HG02642 (cell line): ENCODE measurements around the gene EFTUD2.
"Not testable (repeated sequence)": the region's sequence is repeated elsewhere in the genome, so short reads cannot be mapped to it uniquely, and the experiment has no call there.

Source experiments
- ATAC-seq: cut with Tn5 transposase; IDR thresholded peaks from one replicate; pipeline ENCODE4 v1.9.1; 2021; ENCODE audit warnings: mild to moderate bottlenecking; ENCODE audit not compliant: unreplicated experiment, poor library complexity

EFTUD2 gene

GRCh38 chr17:44899074-44899782 is at the start of gene EFTUD2:
Gene EFTUD2 (minus strand): TSS chr17:44899445. CDS start chr17:44894521, 4,924 bp downstream.
- peak; percentile 84 for ATAC-seq

- no peak for ATAC-seq
Observed at GRCh38 chr17:44948315-44948795, 49.1 kb upstream of the EFTUD2 start.

DNA sequence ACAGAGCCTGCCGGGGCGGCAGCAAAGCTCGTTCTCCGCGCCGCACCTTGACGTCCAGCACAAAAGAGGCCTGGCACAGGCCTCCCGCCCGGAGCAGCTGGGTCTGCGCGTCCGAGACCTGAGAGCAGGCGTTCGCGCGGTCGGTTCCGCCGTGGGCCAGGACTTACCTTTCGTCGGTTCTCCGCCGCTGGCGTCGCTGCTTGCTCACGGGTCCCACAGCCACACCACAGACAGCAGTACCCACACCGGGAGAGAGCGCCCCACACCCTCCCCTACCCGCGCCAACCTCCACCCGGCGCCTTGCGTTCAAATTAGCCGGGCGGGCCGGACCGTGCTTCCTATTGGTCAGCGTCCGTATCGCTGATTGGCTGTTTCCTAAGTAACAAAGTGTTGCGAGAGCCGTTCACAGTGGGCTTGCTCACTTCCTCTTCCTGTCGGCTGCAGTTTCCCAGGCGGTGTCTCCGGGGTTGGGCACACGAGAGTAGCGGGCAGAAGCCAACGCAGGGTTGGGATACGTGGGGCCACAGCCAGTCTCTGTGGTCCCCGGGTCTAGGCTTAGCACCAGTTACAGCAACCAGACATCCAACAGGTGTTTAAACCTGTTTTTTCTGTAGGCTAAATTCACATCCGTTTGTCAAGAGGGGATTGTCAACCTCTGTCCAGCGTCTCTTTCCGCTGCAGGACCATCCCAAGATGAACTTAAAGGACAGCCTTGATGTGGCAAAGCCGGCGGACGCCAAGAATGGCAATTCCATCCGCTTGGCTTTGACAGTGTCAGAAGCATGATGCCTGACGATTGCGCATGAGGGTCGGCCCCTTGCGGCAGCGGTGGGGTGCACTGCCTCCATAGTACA is 48.4 kb upstream of the EFTUD2 start, which contains the start of gene KIF18B:
TSS of gene KIF18B (minus strand) at position 313 of the 854 bp plus-strand sequence. CDS start 11,429 bp downstream, outside the sequence.
- peak; percentile 91 for ATAC-seq

DNA sequence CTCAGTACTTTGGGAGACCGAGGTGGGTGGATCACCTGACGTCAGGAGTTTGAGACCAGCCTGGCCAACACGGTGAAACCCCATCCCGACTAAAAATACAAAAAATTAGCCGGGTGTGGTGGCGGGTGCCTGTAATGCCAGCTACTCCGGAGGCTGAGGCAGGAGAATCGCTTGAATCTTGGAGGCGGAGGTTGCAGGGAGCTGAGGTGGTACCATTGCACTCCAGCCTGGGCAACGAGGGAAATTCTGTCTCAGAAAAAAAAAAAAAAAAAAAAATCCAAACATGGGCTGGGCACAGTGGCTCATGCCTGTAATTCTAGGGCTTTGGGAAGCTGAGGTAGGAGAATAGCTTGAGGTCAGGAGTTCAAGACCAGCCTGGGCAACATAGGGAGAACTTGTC is 46.4 kb upstream of the EFTUD2 start:
- not testable (repeated sequence) for ATAC-seq

DNA sequence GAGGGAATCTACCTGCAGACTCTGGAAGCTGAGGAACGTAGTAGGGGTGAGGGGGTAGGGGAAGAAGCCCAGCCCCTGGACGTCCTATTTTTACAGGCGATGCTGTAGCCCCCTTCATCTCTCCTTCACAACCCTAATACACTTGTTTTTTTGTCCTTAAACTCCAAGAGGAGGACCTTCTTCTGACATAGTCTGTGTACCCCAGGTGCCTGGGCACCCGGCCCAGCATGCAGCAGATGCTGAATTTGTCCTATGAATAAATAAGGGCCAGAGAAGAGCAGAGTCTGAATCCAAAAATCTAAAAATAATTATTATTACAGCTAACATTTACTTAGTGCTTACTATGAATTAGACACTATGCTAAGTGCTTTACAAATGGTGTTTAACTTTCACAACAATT is 43.2 kb upstream of the EFTUD2 start:
- ATAC-seq, result no peak

GRCh38 chr17:44941712-44942331 is 42.6 kb upstream of the EFTUD2 start:
- no peak for ATAC-seq

GRCh38 chr17:44940768-44941167 is 41.5 kb upstream of the EFTUD2 start:
- no peak for ATAC-seq

DNA sequence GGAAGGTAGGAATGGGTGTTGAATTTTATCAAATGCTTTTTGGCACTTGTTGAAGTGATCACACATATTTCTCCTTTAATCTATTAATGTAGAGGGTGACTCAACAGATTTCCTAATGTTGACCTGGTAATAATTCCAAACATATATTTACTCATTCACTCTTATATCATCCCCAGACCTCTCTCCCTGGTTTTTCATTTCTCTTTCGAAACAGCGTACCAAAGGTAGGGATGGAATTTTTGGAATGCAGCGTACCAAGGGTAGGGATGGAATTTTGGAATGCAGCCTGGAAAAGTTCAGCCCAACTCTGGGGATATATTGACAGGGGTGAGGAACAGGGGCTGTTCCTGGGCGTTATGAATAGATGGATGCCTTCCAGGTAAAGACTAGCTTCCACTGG is 41.1 kb upstream of the EFTUD2 start:
- no peak for ATAC-seq

GRCh38 chr17:44935116-44935515 is 35.9 kb upstream of the EFTUD2 start:
- no peak for ATAC-seq

GRCh38 chr17:44934745-44935105 is 35.5 kb upstream of the EFTUD2 start:
- ATAC-seq, result no peak

- no peak for ATAC-seq
Observed at GRCh38 chr17:44933824-44934744, 34.8 kb upstream of the EFTUD2 start.

DNA sequence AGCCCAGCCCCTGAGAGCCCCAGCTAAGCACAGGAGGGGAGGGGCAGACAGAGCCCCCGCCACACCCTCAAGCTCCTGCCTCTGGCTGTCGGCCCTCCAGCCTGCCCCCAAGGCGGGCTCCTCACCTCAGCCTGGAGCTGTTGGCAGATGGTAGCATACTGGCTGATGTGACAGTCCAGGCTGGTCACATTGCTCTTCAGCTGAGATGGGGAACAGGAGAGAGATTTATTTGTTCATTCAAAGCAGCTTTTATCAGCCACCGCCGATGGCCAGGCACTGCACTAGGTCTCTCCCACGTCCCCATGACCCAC is 33.5 kb upstream of the EFTUD2 start:
- no peak for ATAC-seq

DNA sequence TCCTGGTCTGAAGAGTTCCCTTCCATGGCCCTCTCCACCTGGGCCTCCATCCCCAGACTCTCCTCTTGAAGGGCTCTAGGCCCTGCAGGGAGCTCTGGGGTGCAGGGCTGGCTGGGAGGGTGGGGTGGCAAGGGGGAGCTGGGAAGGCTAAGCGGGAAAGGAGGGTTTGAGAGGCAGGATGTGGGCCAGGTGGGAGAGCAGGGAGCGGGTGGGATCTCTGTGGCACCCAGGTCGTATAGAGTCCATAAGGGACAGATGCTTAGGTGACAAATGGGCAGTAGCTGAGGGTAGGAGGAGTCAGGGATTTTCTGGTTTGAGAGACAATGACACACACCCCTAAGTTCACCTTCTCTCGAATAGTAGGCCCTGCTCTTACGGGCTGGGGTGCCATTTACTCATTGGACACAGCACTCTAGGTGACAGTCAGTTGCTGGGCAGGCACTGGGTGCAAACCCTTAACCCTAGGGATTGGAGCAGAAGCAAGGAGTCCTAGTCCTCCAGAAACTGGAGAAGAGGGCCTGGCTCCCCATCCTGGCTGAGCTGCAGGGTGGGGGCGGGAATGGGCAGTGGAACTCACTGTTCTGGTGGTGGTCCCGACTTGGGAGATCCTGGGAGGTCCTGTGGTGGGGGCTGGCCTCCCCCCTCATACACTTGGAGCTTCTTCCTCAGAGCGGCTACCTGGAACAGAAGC is 33.0 kb upstream of the EFTUD2 start:
- no peak for ATAC-seq

DNA sequence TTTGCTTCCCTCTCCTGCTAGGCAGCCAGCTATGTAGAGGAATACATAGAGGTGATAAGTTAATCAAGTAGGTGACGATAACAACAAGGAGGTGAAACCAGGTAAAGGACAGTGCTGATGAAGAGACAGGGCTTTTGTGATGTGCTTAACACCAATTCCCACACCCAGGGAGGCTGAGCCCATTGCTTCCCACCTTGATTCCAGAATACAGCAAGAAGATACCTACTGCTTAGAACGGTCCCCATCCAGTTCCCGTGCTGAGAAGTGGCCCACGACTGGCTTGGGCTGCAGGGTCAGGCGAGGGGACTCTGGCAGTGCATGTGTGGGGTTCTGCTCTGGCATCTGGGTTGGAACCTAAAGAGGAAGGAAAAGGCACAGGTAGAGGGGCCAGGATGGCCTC is 32.1 kb upstream of the EFTUD2 start:
- ATAC-seq, result no peak

DNA sequence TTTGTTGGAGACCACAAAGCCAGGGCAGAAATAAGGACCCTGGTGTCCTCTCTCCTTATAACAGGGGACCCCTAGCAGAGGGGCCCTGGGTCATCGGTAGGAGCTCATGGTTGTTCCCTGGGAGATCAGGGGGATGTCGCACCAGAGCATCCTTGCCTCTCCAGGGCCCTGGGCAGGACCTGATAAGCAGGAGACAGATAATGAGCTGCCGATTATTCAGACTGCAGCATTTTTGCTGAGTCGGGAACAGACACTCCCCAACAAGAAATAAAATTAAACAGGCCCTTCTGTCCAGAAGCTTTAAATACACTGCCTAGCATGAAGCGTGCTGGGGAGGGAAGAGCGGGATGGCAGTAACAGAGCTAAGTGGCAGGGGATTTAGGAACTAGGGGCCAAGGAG is 31.4 kb upstream of the EFTUD2 start:
- ATAC-seq, result no peak

GRCh38 chr17:44928950-44929720 is 29.9 kb upstream of the EFTUD2 start:
- ATAC-seq, result no peak

- no peak for ATAC-seq
Observed at GRCh38 chr17:44928136-44928535, 28.9 kb upstream of the EFTUD2 start.

- no peak for ATAC-seq
Observed at GRCh38 chr17:44927696-44928095, 28.5 kb upstream of the EFTUD2 start.
